ENCODE measurements around the gene DVL2. TPM values are rescaled to one million over a fixed set of nuclear protein-coding genes. Genes with fewer than 3 reads are reported as not detected.

DVL2 gene
- total RNA-seq, 1 experiment from 2014 or later = 36.9 TPM

GRCh38 chr17:7224661-7225111 is 9.6 kb downstream of the DVL2 start:
- no peak for ATAC-seq
- Histone ChIP-seq H3K4me1 (ENCODE audit: insufficient read depth, low read length) (peaks cover 11% of the 10 kb centered on the region; the same call in 1 of the 2 replicates), H3K4me3 (ENCODE audit: low read length) (no peak overlapping the region), H3K9ac (ENCODE audit: low read length) (no peak overlapping the region), H3F3A (ENCODE audit: low read length, unreplicated experiment) (no peaks in the 10 kb centered on the region), H3K27ac (ENCODE audit: low read length) (no peak overlapping the region), H4K20me1 (ENCODE audit: low read length) (peaks cover 14% of the 10 kb centered on the region; the same call in 1 of the 2 replicates), H3K9me3 (ENCODE audit: low read length) (no peaks in the 10 kb centered on the region), H3K27me3 (ENCODE audit: low read length) (no peaks in the 10 kb centered on the region), H2AFZ (ENCODE audit: low read length) (no peak overlapping the region), H3K36me3 (ENCODE audit: low read depth, low read length) (peaks cover 26% of the 10 kb centered on the region), H3K9me2 (replicated peaks; ENCODE audit: low read length) (no peaks in the 10 kb centered on the region), H3K4me2 (ENCODE audit: low read length) (no peak overlapping the region), H3K79me2 (ENCODE audit: low read length) (peaks cover 25% of the 10 kb centered on the region)
- no TSS peak for BruUV-seq (replicated peaks)
- intact Hi-C loops (cut with micrococcal nuclease) = no loop called here
- CTCF ChIA-PET = no interaction called here
- no peak for TF ChIP-seq EZH2 (IDR thresholded peaks at IDR 0.05; ENCODE audit: low read length, unreplicated experiment)
- TF ChIP-seq EZH2phosphoT487 (IDR thresholded peaks at IDR 0.05; ENCODE audit: borderline replicate concordance, low read length) = no peak
- no peak for TF ChIP-seq CTCF (conservative IDR thresholded peaks at IDR 0.05; ENCODE audit: low read depth, low read length)
- POLR2A ChIA-PET (ENCODE audit: unreplicated experiment) = no interaction called here
- no peak for DNase-seq

DNA sequence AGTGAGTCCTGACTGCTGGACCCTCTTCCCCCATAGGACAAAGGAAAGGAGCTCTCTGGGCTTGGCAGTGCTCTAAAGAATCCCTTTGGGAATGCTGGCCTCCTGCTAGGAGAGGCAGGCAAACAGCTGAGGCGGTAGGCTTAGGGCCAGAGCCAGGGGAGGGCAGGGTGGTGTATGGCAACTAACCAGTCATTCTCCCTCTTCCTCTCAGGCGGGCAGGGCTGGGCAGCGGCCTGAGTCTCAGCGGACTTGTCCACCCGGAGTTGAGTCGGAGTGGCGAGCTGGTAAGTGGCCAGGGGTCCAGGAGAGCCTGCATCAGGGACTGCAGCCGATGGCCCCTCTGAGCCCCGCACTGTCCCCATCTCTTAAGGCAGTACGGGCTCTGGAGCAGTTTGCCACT is 10.2 kb downstream of the DVL2 start:
- Histone ChIP-seq H3K79me2 (ENCODE audit: low read length) (peaks cover 25% of the 10 kb centered on the region), H3K9me3 (ENCODE audit: low read length) (no peaks in the 10 kb centered on the region), H4K20me1 (ENCODE audit: low read length) (peaks cover 14% of the 10 kb centered on the region; the same call in 1 of the 2 replicates), H2AFZ (ENCODE audit: low read length) (no peak overlapping the region), H3F3A (ENCODE audit: low read length, unreplicated experiment) (no peaks in the 10 kb centered on the region), H3K4me1 (ENCODE audit: insufficient read depth, low read length) (peaks cover 15% of the 10 kb centered on the region; the same call in 1 of the 2 replicates), H3K27me3 (ENCODE audit: low read length) (no peaks in the 10 kb centered on the region), H3K4me2 (ENCODE audit: low read length) (no peak overlapping the region), H3K9ac (ENCODE audit: low read length) (no peak overlapping the region), H3K4me3 (ENCODE audit: low read length) (no peak overlapping the region), H3K27ac (ENCODE audit: low read length) (no peak overlapping the region), H3K9me2 (replicated peaks; ENCODE audit: low read length) (no peaks in the 10 kb centered on the region), H3K36me3 (ENCODE audit: low read depth, low read length) (peaks cover 26% of the 10 kb centered on the region)
- TF ChIP-seq EZH2 (IDR thresholded peaks at IDR 0.05; ENCODE audit: low read length, unreplicated experiment) (no peak), CTCF (conservative IDR thresholded peaks at IDR 0.05; ENCODE audit: low read depth, low read length) (no peak), EZH2phosphoT487 (IDR thresholded peaks at IDR 0.05; ENCODE audit: borderline replicate concordance, low read length) (no peak)
- no peak for ATAC-seq
- ChIA-PET POLR2A (ENCODE audit: unreplicated experiment) (no interaction called here), CTCF (no interaction called here)
- no peak for DNase-seq
- BruUV-seq (replicated peaks) = no TSS peak
- intact Hi-C loops (cut with micrococcal nuclease) = no loop called here

- H4K20me1 ChIP-seq (ENCODE audit: low read length) = peaks cover 14% of the 10 kb centered on the region; the same call in 1 of the 2 replicates
- peaks cover 25% of the 10 kb centered on the region for H3K79me2 ChIP-seq (ENCODE audit: low read length)
- H3K9me2 ChIP-seq (replicated peaks; ENCODE audit: low read length) = no peaks in the 10 kb centered on the region
- H3K36me3 ChIP-seq (ENCODE audit: low read depth, low read length) = peaks cover 26% of the 10 kb centered on the region
- H2AFZ ChIP-seq (ENCODE audit: low read length) = no peak overlapping the region
- no peak for DNase-seq
- no peaks in the 10 kb centered on the region for H3K27me3 ChIP-seq (ENCODE audit: low read length)
- no peaks in the 10 kb centered on the region for H3K9me3 ChIP-seq (ENCODE audit: low read length)
- ChIA-PET POLR2A (ENCODE audit: unreplicated experiment) (no interaction called here), CTCF (no interaction called here)
- no peak for ATAC-seq
- H3K4me1 ChIP-seq (ENCODE audit: insufficient read depth, low read length) = peaks cover 18% of the 10 kb centered on the region; the same call in 1 of the 2 replicates
- TF ChIP-seq EZH2phosphoT487 (IDR thresholded peaks at IDR 0.05; ENCODE audit: borderline replicate concordance, low read length) (no peak), CTCF (conservative IDR thresholded peaks at IDR 0.05; ENCODE audit: low read depth, low read length) (no peak), EZH2 (IDR thresholded peaks at IDR 0.05; ENCODE audit: low read length, unreplicated experiment) (no peak)
- H3F3A ChIP-seq (ENCODE audit: low read length, unreplicated experiment) = no peaks in the 10 kb centered on the region
- no TSS peak for BruUV-seq (replicated peaks)
- no peak overlapping the region for H3K4me3 ChIP-seq (ENCODE audit: low read length)
- intact Hi-C loops (cut with micrococcal nuclease) = no loop called here
- H3K27ac ChIP-seq (ENCODE audit: low read length) = no peak overlapping the region
- no peak overlapping the region for H3K9ac ChIP-seq (ENCODE audit: low read length)
- H3K4me2 ChIP-seq (ENCODE audit: low read length) = no peak overlapping the region
Measured at GRCh38 chr17:7223375-7223774, 10.9 kb downstream of the DVL2 start.

All from PC-3 (cell line).